Thyroid gland (tissue), 4 donors: Measurements from ENCODE around the gene TSGA10IP.
"Not testable (repeated sequence)": the region's sequence is repeated elsewhere in the genome, so short reads cannot be mapped to it uniquely, and the experiment has no call there.

Source experiments
- CTCF ChIP-seq, 6 experiments: fragments of 200-600 bp in 3 of 6; fragments of 450-650 bp in 3 of 6; sonication (generic) in 3 of 6; IDR thresholded peaks; one replicate each; pipeline ENCODE4 v1.5.1; 2016 to 2019; ENCODE audit warnings: antibody characterized with exemption in 6 of 6, mild to moderate bottlenecking in 2 of 6, inconsistent platforms in 1 of 6, moderate library complexity in 1 of 6
- POLR2A ChIP-seq, 2 donors: fragments of 450-650 bp; IDR thresholded peaks; one replicate each; pipeline ENCODE4 v1.6.1; 2017; ENCODE audit warnings: antibody characterized with exemption in 2 of 2, mild to moderate bottlenecking in 2 of 2, moderate library complexity in 1 of 2

DNA sequence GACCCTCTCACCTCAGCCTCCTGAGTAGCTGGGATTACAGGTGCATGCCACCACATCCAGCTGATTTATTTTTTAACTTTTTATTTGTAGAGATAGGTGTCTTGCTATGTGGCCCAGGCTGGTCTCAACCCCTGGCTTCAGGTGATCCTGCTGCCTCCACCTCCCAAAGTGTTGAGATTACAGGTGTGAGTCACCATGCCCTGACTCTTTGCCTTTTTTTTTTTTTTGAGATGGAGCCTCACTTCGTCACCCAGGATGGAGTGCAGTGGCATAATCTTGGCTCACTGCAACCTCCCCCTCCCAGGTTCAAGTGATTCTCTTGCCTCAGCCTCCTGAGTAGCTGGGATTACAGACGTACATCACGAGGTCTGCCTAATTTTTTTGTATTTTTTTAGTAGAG, 6.4 kb downstream of the TSGA10IP start:
- not testable (repeated sequence) for TF ChIP-seq POLR2A, CTCF (IDR thresholded peaks at IDR 0.05)
